HG03103 (cell line): ENCODE data around the gene HSPB7.
"Not testable (repeated sequence)": the region's sequence is repeated elsewhere in the genome, so short reads cannot be mapped to it uniquely, and the experiment has no call there.

Experiments
- ATAC-seq: cut with Tn5 transposase; IDR thresholded peaks from one replicate; pipeline ENCODE4 v1.9.1; 2021; ENCODE audit warnings: low read depth; ENCODE audit not compliant: unreplicated experiment

The HSPB7 gene

GRCh38 chr1:16026302-16026701, 8.5 kb upstream of the HSPB7 start:
- not testable (repeated sequence) for ATAC-seq

GRCh38 chr1:16023050-16023653, 5.3 kb upstream of the HSPB7 start:
- no peak for ATAC-seq

GRCh38 chr1:16022393-16022792, 4.5 kb upstream of the HSPB7 start:
- no peak for ATAC-seq

GRCh38 chr1:16021681-16022080, 3.8 kb upstream of the HSPB7 start, which contains the start of gene CLCNKA:
CLCNKA (plus strand) TSS chr1:16022036; CDS start chr1:16022620, 584 bp downstream.
- no peak for ATAC-seq

GRCh38 chr1:16020878-16021277, 3.0 kb upstream of the HSPB7 start:
- ATAC-seq = not testable (repeated sequence)

GRCh38 chr1:16020325-16020724, 2.5 kb upstream of the HSPB7 start:
- ATAC-seq = no peak

GRCh38 chr1:16019644-16020277, 1.9 kb upstream of the HSPB7 start:
- ATAC-seq = no peak

GRCh38 chr1:16018749-16019643, 1.2 kb upstream of the HSPB7 start:
- no peak for ATAC-seq

- no peak for ATAC-seq
Observed at GRCh38 chr1:16018308-16018707, 465 bp upstream of the HSPB7 start.

GRCh38 chr1:16017076-16017460, 775 bp downstream of the HSPB7 start:
- ATAC-seq = no peak

GRCh38 chr1:16015960-16016901, 1.6 kb downstream of the HSPB7 start:
- no peak for ATAC-seq

GRCh38 chr1:16015491-16015890, 2.4 kb downstream of the HSPB7 start:
- no peak for ATAC-seq

- no peak for ATAC-seq
Observed at GRCh38 chr1:16014509-16015482, 3.0 kb downstream of the HSPB7 start.

- no peak for ATAC-seq
Observed at GRCh38 chr1:16013908-16014258, 4.0 kb downstream of the HSPB7 start.

GRCh38 chr1:16013220-16013907, 4.5 kb downstream of the HSPB7 start:
- ATAC-seq = no peak

GRCh38 chr1:16012590-16013219, 5.1 kb downstream of the HSPB7 start:
- no peak for ATAC-seq

GRCh38 chr1:16011936-16012589, 5.8 kb downstream of the HSPB7 start:
- ATAC-seq = no peak

- ATAC-seq = no peak
Observed at GRCh38 chr1:16010837-16011236, 7.0 kb downstream of the HSPB7 start.
